KBM-7 (cell line): Measurements from ENCODE around the gene NDUFA6.
"Not testable (repeated sequence)": the region's sequence is repeated elsewhere in the genome, so short reads cannot be mapped to it uniquely, and the experiment has no call there.

Experiments used
- DNase-seq: peaks from one replicate; pipeline ENCODE4 v3.0.0-alpha.2; 2015
- in situ Hi-C: fragments of 300-500 bp; cut with MboI; formaldehyde crosslinking; loops from 2 replicates; pipeline ENCODE4 v1.14.3; 2020; ENCODE audit warnings: low sequenced_read_pairs, low pct_unique_long_range_greater_than_20kb, mixed read lengths

Gene NDUFA6

GRCh38 chr22:42090596-42091454 lies at the start of gene NDUFA6:
NDUFA6 (minus strand) TSS chr22:42090772; CDS start chr22:42090744, 28 bp downstream.
- DNase-seq = peak; percentile 100
- in situ Hi-C loops = no loop called here

GRCh38 chr22:42140153-42140552 lies 49.6 kb upstream of the NDUFA6 start:
- DNase-seq, in situ Hi-C loops: not testable (repeated sequence)

- DNase-seq, in situ Hi-C loops: not testable (repeated sequence)
These were observed 48.9 kb upstream of the NDUFA6 start for GRCh38 chr22:42139508-42139907.

GRCh38 chr22:42138972-42139371 lies 48.4 kb upstream of the NDUFA6 start:
- no peak for DNase-seq
- in situ Hi-C loops = no loop called here

GRCh38 chr22:42138122-42138770 lies 47.7 kb upstream of the NDUFA6 start:
- no peak for DNase-seq
- in situ Hi-C loops = no loop called here

- in situ Hi-C loops, DNase-seq: not testable (repeated sequence)
These were observed 45.1 kb upstream of the NDUFA6 start for GRCh38 chr22:42135688-42136087.

GRCh38 chr22:42134100-42135020 lies 43.8 kb upstream of the NDUFA6 start:
- no peak for DNase-seq
- in situ Hi-C loops = no loop called here

GRCh38 chr22:42132457-42132856 lies 41.9 kb upstream of the NDUFA6 start:
- in situ Hi-C loops = no loop called here
- no peak for DNase-seq

GRCh38 chr22:42131562-42131961 lies 41.0 kb upstream of the NDUFA6 start:
- no peak for DNase-seq
- in situ Hi-C loops = no loop called here

- DNase-seq = not testable (repeated sequence)
These were observed 40.3 kb upstream of the NDUFA6 start, which contains the start of gene CYP2D6 for GRCh38 chr22:42130639-42131431. CYP2D6 (minus strand) TSS chr22:42130810; CDS start chr22:42130791, 19 bp downstream.

GRCh38 chr22:42130182-42130581 lies 39.6 kb upstream of the NDUFA6 start:
- in situ Hi-C loops, DNase-seq: not testable (repeated sequence)

More at GRCh38 chr22:42130639-42131431, 40.3 kb upstream of the NDUFA6 start, which contains the start of gene CYP2D6:
- in situ Hi-C loops = not testable (repeated sequence)

- in situ Hi-C loops, DNase-seq: not testable (repeated sequence)
These were observed 38.5 kb upstream of the NDUFA6 start for GRCh38 chr22:42128776-42129694.

- DNase-seq, in situ Hi-C loops: not testable (repeated sequence)
These were observed 37.4 kb upstream of the NDUFA6 start for GRCh38 chr22:42128007-42128406.

GRCh38 chr22:42127606-42128005 lies 37.0 kb upstream of the NDUFA6 start:
- DNase-seq = no peak
- in situ Hi-C loops = no loop called here

GRCh38 chr22:42123529-42123928 lies 33.0 kb upstream of the NDUFA6 start:
- in situ Hi-C loops, DNase-seq: not testable (repeated sequence)

GRCh38 chr22:42120231-42121021 lies 29.9 kb upstream of the NDUFA6 start:
- DNase-seq = peak; percentile 79
- in situ Hi-C loops = not testable (repeated sequence)
